ENCODE measurements around the gene MMP24OS. TPM values are rescaled to one million over a fixed set of nuclear protein-coding genes. Genes with fewer than 3 reads are reported as not detected.

The MMP24OS gene
- total RNA-seq, 2 donors from 2014 or later: 32.2 to 38.8 TPM

DNA sequence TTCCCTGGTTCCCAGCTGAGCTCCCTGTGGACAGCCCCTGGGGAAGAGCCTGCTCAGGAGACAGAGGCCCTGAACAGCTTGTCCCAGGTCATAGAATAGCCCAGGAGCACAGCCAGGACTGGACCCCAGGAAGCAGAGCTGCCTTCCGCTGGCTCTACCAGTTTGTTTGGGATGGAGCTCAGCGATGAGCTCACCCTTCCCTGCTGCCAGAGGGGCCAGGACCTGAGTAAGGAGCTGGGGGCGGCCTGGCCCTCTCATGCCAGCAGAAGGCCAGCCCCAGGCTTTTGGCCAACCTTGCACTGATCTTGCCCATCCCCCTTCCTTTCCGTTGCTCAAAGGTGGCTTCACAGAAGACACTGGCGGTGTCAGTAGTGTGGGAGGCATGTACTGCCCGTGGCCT, 17.5 kb downstream of the MMP24OS start:
- DNase-seq: peak; percentile 66
- TF ChIP-seq CTCF (conservative IDR thresholded peaks at IDR 0.05): no peak
- Mint-ChIP-seq H3K27ac (peak overlapping the region; percentile 50), H3K36me3 (ENCODE audit: low read depth) (no peaks in the 10 kb centered on the region), H3K9me3 (peaks cover 46% of the 10 kb centered on the region), H3K27me3 (ENCODE audit: insufficient read depth) (no peaks in the 10 kb centered on the region), H3K4me3 (no peak overlapping the region), H3K4me1 (peaks cover 37% of the 10 kb centered on the region)
- H3K36me3 ChIP-seq (ENCODE audit: control insufficient read depth, insufficient read depth, low read length): no peaks in the 10 kb centered on the region
- no peak overlapping the region for H3K4me3 ChIP-seq (ENCODE audit: low read length)
- H3K9me3 ChIP-seq (ENCODE audit: control insufficient read depth, low read length): no peaks in the 10 kb centered on the region
- 89% methylated on average over 3 to 6 of the region's 6 CpGs for WGBS, 2 experiments (ENCODE audit: insufficient coverage in 1 of 2, insufficient read length in 1 of 2)
- H3K27ac ChIP-seq (ENCODE audit: low read depth, low read length): no peak overlapping the region
- H3K9ac ChIP-seq (ENCODE audit: extremely low read depth, low read length, poor library complexity, severe bottlenecking): no peak overlapping the region
- H3K4me1 ChIP-seq (ENCODE audit: control insufficient read depth, insufficient read depth, low read length): peaks cover 22% of the 10 kb centered on the region
- H3K27me3 ChIP-seq (ENCODE audit: control insufficient read depth, insufficient read depth, low read length, poor library complexity, severe bottlenecking): no peaks in the 10 kb centered on the region

DNA sequence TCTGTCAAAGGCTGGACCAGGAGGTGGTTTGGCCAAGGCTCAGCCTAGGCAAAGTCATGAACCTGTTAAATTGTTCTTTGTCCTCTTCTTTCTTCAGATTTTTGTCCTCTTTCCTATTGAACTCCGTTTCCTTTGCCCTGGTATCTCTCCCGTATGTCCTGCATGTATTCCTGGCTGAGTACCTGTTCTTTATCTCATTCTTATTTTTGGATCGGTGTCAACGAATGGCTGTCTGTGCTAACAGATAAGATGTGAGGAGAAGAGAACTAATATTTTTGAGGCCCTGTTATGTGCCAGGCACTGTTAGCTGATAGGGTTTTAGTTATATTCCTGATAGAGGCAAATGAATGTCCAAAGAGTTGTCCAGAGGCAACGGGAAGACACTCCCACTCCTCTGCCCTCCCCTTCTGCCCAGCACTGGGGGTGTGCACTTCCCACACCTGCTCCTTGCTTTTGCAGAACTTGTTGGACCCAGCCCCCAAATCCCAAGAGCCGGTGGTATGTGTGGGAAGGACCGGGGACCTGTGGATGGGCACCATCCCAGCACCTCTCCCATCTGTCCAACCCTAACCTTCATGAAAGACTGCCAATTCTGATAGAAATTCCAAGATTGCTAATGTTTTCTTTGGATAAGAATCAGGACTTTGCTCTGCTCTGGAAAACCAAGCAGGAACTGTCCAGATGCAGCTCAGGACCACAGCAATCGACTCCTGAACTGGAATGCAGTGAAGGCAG, 20.6 kb downstream of the MMP24OS start:
- Mint-ChIP-seq H3K36me3 (ENCODE audit: low read depth) (no peaks in the 10 kb centered on the region), H3K4me1 (peaks cover 23% of the 10 kb centered on the region), H3K4me3 (no peak overlapping the region), H3K9me3 (peaks cover 33% of the 10 kb centered on the region), H3K27me3 (ENCODE audit: insufficient read depth) (no peaks in the 10 kb centered on the region), H3K27ac (no peak overlapping the region)
- 93 to 100% methylated on average over 3 to 8 of the region's 8 CpGs for WGBS, 2 experiments (ENCODE audit: insufficient coverage in 1 of 2, insufficient read length in 1 of 2)
- Histone ChIP-seq H3K9ac (ENCODE audit: extremely low read depth, low read length, poor library complexity, severe bottlenecking) (no peak overlapping the region), H3K9me3 (ENCODE audit: control insufficient read depth, low read length) (no peaks in the 10 kb centered on the region), H3K27me3 (ENCODE audit: control insufficient read depth, insufficient read depth, low read length, poor library complexity, severe bottlenecking) (no peaks in the 10 kb centered on the region), H3K27ac (ENCODE audit: low read depth, low read length) (no peak overlapping the region), H3K4me1 (ENCODE audit: control insufficient read depth, insufficient read depth, low read length) (peaks cover 12% of the 10 kb centered on the region), H3K4me3 (ENCODE audit: low read length) (no peak overlapping the region), H3K36me3 (ENCODE audit: control insufficient read depth, insufficient read depth, low read length) (no peaks in the 10 kb centered on the region)
- TF ChIP-seq CTCF (conservative IDR thresholded peaks at IDR 0.05): no peak
- DNase-seq: no peak

- no peak for DNase-seq
- Histone ChIP-seq H3K4me1 (ENCODE audit: control insufficient read depth, insufficient read depth, low read length) (no peaks in the 10 kb centered on the region), H3K27ac (ENCODE audit: low read depth, low read length) (no peak overlapping the region), H3K9me3 (ENCODE audit: control insufficient read depth, low read length) (no peaks in the 10 kb centered on the region), H3K4me3 (ENCODE audit: low read length) (no peak overlapping the region), H3K27me3 (ENCODE audit: control insufficient read depth, insufficient read depth, low read length, poor library complexity, severe bottlenecking) (no peaks in the 10 kb centered on the region), H3K36me3 (ENCODE audit: control insufficient read depth, insufficient read depth, low read length) (no peaks in the 10 kb centered on the region), H3K9ac (ENCODE audit: extremely low read depth, low read length, poor library complexity, severe bottlenecking) (no peak overlapping the region)
- Mint-ChIP-seq H3K36me3 (ENCODE audit: low read depth) (no peaks in the 10 kb centered on the region), H3K4me1 (peaks cover 21% of the 10 kb centered on the region), H3K27me3 (ENCODE audit: insufficient read depth) (no peaks in the 10 kb centered on the region), H3K9me3 (peaks cover 39% of the 10 kb centered on the region), H3K4me3 (no peak overlapping the region), H3K27ac (no peak overlapping the region)
- TF ChIP-seq CTCF (conservative IDR thresholded peaks at IDR 0.05): no peak
- 94 to 99% methylated on average over 8 to 12 of the region's 12 CpGs for WGBS, 2 experiments (ENCODE audit: insufficient coverage in 1 of 2, insufficient read length in 1 of 2)
Observed at GRCh38 chr20:35254448-35254999, 23.4 kb downstream of the MMP24OS start.

Measured in endodermal cell (in vitro differentiated cells).